Stomach (tissue), 4 donors: Measurements from ENCODE around the gene PPP1R9A.

Experiments
- CTCF ChIP-seq, 7 experiments: fragments of 450-650 bp in 4 of 7; fragments of 200-600 bp in 3 of 7; sonication (generic) in 3 of 7; IDR thresholded peaks; one replicate each; pipeline ENCODE4 v1.5.1; 2016 to 2019; ENCODE audit warnings: antibody characterized with exemption in 7 of 7, control low read depth in 2 of 7, mild to moderate bottlenecking in 1 of 7
- POLR2A ChIP-seq, 4 donors: fragments of 450-650 bp; IDR thresholded peaks; one replicate each; pipeline ENCODE4 v1.6.1; 2016; ENCODE audit warnings: antibody characterized with exemption in 4 of 4, control low read depth in 2 of 4, mild to moderate bottlenecking in 1 of 4, moderate library complexity in 1 of 4
- POLR2AphosphoS5 ChIP-seq, 3 donors: sonication (generic); formaldehyde crosslinking; IDR thresholded peaks; one replicate each; pipeline ENCODE4 v1.6.1; 2016; ENCODE audit warnings: antibody characterized with exemption in 3 of 3

DNA sequence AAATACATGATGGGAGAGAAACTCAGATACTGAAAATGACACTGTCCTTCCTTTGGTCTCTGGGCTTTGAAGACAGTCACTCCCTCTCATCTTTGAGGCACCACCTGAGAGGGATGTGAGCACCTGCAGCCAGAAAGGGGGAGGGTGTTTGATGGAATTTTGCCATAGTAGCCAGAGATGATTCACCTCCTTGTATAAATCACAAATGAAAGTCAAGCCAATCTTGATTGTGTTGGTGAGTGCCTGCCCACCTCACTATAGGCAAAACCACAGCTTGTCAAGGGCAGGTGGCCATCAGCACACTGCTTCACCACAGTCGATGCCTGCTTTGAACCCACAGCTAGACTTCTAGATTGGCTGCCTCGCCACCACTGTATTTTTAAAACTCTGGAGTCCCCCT, 368.7 kb downstream of the PPP1R9A start:
- TF ChIP-seq CTCF (IDR thresholded peaks at IDR 0.05) (no peak), POLR2A (IDR thresholded peaks at IDR 0.05) (no peak), POLR2AphosphoS5 (IDR thresholded peaks at IDR 0.05) (no peak)
